Bronchial smooth muscle cell (primary cell): ENCODE data around the gene CTBP1. TPM values are rescaled to one million over a fixed set of nuclear protein-coding genes. Genes with fewer than 3 reads are reported as not detected.

Experiments
- total RNA-seq: library from RNA; depleted of rRNA; stranded (reverse); fragments of >200 nt; gene quantifications from 2 replicates; pipeline ENCODE4 v1.2.1, GENCODE V29; 2014

CTBP1 gene
- total RNA-seq = 212 and 250 TPM in 2 replicates

DNA sequence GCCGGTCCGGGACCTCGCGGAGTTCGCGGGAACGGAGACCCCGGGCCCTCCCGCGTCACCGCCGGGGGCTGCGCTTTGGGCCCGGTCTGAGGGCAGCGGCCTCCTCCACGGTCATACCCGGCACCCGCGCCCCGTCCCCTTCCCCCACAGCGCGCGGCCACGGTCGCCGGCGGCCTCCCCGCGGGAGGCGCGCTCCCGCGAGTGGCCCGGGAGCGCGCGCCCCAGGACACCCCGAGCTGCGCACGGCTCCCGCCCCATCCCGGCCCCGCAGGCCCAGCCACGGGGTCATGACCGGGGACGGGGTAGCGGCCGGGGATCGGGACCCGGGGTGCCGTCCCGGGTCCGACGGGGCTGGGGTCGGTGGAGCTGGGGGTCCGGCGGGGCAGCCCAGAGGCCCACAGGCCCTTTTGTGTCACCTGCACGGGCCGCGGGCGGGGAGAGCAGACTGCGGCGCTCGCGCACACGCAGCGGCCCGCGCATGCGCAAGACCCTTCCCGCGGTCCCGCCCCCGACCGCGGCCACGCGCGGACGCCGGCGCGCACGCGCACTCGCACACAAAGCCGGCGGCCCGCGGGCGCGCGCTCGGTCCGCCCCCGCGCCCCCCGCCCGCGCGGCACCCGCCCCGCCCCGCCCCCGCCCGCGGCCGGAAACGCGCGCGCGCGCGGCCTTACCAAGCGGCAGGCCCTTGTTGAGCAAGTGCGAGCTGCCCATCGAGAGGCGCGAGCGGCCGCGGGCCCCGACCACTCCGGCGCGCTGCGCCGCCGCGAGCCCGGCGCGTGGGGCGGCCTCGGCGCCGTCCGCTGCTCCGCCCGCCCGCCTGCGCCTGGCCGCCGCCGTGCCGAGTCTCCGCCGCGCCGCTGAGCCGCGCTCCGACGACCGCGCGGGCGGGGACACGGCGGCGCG is at the start of gene CTBP1:
Gene CTBP1 (minus strand): TSS at position 886 of the 903 bp plus-strand sequence. CDS start 7,799 bp downstream, outside the sequence.

GRCh38 chr4:1289207-1290164 is 40.6 kb upstream of the CTBP1 start, which contains the start of gene MAEA:
MAEA (plus strand) TSS chr4:1289891; CDS start chr4:1289914, 23 bp downstream.

DNA sequence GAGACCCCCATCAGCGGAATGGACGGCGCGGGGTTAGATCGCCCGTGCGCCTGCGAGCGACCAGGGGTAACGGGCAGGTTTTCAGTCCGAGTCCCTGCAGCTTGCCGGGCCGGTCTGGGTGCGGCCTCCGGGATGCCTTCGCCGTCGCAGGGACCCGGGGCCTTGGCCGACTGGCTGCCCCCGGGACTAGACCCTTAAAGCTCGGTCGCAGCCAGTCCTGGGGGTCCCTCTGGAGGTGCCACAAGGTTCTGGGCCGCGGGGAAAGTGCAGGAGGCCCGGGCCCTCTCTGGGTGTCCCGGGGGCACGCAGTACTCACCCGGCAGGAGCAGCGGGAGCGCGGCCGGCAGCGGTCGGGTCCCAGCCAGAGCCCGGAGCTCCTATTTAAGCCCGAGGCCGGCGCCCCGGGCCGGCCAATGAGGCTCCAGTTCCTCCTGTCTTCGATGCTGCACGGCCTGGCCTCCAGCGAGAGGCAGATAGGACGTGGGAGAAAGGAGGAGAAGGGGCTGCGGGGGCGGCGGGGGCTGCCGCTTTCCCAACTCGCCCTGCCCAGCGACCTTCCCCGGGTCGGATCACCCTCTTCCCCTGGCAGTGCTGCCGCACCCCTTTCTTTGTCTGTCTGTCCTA is 76.6 kb downstream of the CTBP1 start, which contains the start of gene SPON2:
Gene SPON2 (minus strand): TSS at position 356 of the 624 bp plus-strand sequence.

Other genes with a start within 250 kb of the CTBP1 start
- 29.2 and 35.7 TPM in 2 replicates for gene FGFRL1, start 237.5 kb downstream of the CTBP1 start, total RNA-seq
- 0.09 and 0.32 TPM in 2 replicates for gene RNF212, start 135.6 kb downstream of the CTBP1 start, total RNA-seq
- gene SPON2, start 76.5 kb downstream of the CTBP1 start, total RNA-seq = 573 and 703 TPM in 2 replicates
- gene MAEA, start 40.8 kb upstream of the CTBP1 start, total RNA-seq = 62.9 and 80.3 TPM in 2 replicates
- 5.5 and 6.9 TPM in 2 replicates for gene UVSSA, start 98.1 kb upstream of the CTBP1 start, total RNA-seq
- gene NKX1-1, start 157.3 kb upstream of the CTBP1 start, total RNA-seq = not detected in 2 replicates